ENCODE results near the gene APOE. TPM values are rescaled to one million over a fixed set of nuclear protein-coding genes. Genes with fewer than 3 reads are reported as not detected.
A peak's percentile ranks its signal among the peaks of the same experiment; 100 is the strongest.

The APOE gene
- total and polyA plus RNA-seq, 2 of the 13 experiments (the other 11 are each of a cell fraction or from before 2014, with no cell fraction given), result 1,328 to 1,470 TPM

DNA sequence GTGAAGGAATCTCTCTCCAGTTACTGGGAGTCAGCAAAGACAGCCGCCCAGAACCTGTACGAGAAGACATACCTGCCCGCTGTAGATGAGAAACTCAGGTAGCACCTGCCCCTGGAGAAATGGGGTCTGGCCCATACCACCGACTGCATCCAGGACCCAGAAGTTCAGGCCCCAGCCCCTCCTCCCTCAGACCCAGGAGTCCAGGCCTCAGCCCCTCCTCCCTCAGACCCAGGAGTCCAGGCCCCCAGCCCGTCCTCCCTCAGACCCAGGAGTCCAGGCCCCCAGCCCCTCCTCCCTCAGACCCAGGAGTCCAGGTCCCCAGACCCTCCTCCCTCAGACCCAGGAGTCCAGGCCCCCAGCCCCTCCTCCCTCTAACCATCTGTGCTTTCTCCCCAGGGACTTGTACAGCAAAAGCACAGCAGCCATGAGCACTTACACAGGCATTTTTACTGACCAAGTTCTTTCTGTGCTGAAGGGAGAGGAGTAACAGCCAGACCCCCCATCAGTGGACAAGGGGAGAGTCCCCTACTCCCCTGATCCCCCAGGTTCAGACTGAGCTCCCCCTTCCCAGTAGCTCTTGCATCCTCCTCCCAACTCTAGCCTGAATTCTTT lies 43.3 kb downstream of the APOE start:
- Histone ChIP-seq H3K27me3 (ENCODE audit: control insufficient read depth in 1 of 2, insufficient read depth in 2 of 2, low read length in 2 of 2) (no peaks in the 10 kb centered on the region; a peak in 1 of 5 replicates), H3K4me2 (ENCODE audit: low read depth, low read length) (peak overlapping the region; percentile 87; the same call in 1 of the 2 replicates), H3K9ac (ENCODE audit: insufficient read depth, low read depth, low read length) (no peak overlapping the region), H3K36me3 (replicated peaks in 1 of 2; ENCODE audit: control insufficient read depth in 1 of 2, insufficient read depth in 2 of 2, low read length in 2 of 2) (peaks cover 4 to 7% of the 10 kb centered on the region in 2 experiments), H3K27ac (ENCODE audit: extremely low read length, insufficient read depth, low read length) (peak overlapping the region; percentile 68), H3K79me2 (ENCODE audit: insufficient read depth, low read length) (peaks cover 29% of the 10 kb centered on the region), H4K20me1 (ENCODE audit: insufficient read depth, low read length) (no peaks in the 10 kb centered on the region), H2AFZ (ENCODE audit: low read length) (no peak overlapping the region), H3K4me3 (replicated peaks in 1 of 3; ENCODE audit: insufficient read depth in 1 of 3, low read depth in 2 of 3, low read length in 3 of 3) (no peak overlapping the region), H3K4me1 (ENCODE audit: insufficient read depth, low read length) (peaks cover 81% of the 10 kb centered on the region), H3K9me3 (ENCODE audit: low read length) (no peaks in the 10 kb centered on the region)
- 97% methylated on average over 5 of the region's 5 CpGs for WGBS (ENCODE audit: low lambda C conversion rate)
- BruUV-seq (replicated peaks), result no TSS peak
- ChIA-PET CTCF (ENCODE audit: low intra/inter-chr PET ratio, low total read pairs) (interaction anchor here (1.3 kb wide), 1 partner anchor 38 kb away, joined by 3 read pairs; no protein-coding TSS in a partner anchor), POLR2A (interaction anchor here (1.2 to 7.3 kb wide), 9 partner anchors 10 to 44 kb away, joined by 3 to 119 read pairs (median 18); partner anchors contain the start of genes APOC1 and APOE)
- intact Hi-C loops (cut with micrococcal nuclease; ENCODE audit: unreplicated experiment), result no loop called here
- ATAC-seq, result no peak
- no peak for DNase-seq (ENCODE audit: low spot score)
- TF ChIP-seq ZSCAN22 (CRISPR knock-in tag; IDR thresholded peaks at IDR 0.05) (peak; percentile 93; the same call in 1 of the 2 replicates), PCBP2 (optimal IDR thresholded peaks at IDR 0.05; ENCODE audit: low read depth, low read length, poor library complexity, severe bottlenecking) (no peak)
- FAIRE-seq, result no peak
- in situ Hi-C loops (cut with HindIII; ENCODE audit: extremely low pct_ligation_motif_present, low pct_unique_long_range_greater_than_20kb), result loop anchor here (5.0 kb wide), 1 partner anchor 37 kb away; the partner anchor contains the start of gene APOC1

DNA sequence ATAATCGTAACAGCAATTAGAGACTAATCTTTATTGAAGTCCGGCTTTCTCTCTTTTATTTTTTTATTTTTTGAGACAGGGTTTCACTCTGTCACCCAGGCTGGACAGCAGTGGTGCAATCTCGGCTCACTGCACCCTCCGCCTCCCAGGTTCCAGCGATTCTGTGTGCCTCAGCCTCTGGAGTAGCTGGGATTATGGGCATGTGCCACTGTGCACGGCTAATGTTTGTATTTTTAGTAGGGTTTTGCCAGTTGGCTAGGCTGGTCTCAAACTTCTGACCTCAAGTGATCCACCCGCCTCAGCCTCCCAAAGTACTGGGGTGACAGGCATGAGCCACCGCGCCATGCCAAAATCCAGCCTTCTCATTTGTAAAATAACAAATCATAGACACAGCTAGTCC lies 44.0 kb downstream of the APOE start:
- Histone ChIP-seq H4K20me1 (ENCODE audit: insufficient read depth, low read length) (no peaks in the 10 kb centered on the region), H3K9me3 (ENCODE audit: low read length) (no peaks in the 10 kb centered on the region), H3K4me1 (ENCODE audit: insufficient read depth, low read length) (peaks cover 81% of the 10 kb centered on the region), H3K79me2 (ENCODE audit: insufficient read depth, low read length) (peaks cover 29% of the 10 kb centered on the region), H2AFZ (ENCODE audit: low read length) (no peak overlapping the region), H3K27me3 (ENCODE audit: control insufficient read depth in 1 of 2, insufficient read depth in 2 of 2, low read length in 2 of 2) (no peaks in the 10 kb centered on the region; a peak in 1 of 5 replicates), H3K27ac (ENCODE audit: extremely low read length, insufficient read depth, low read length) (peak overlapping the region; percentile 68), H3K36me3 (replicated peaks in 1 of 2; ENCODE audit: control insufficient read depth in 1 of 2, insufficient read depth in 2 of 2, low read length in 2 of 2) (peaks cover 4 to 7% of the 10 kb centered on the region in 2 experiments), H3K4me2 (ENCODE audit: low read depth, low read length) (no peak overlapping the region), H3K4me3 (replicated peaks in 1 of 3; ENCODE audit: insufficient read depth in 1 of 3, low read depth in 2 of 3, low read length in 3 of 3) (no peak overlapping the region), H3K9ac (ENCODE audit: insufficient read depth, low read depth, low read length) (no peak overlapping the region)
- DNase-seq (ENCODE audit: low spot score) (no peak), FAIRE-seq (no peak), ATAC-seq (no peak)
- BruUV-seq (replicated peaks), result no TSS peak
- CTCF ChIA-PET (ENCODE audit: low intra/inter-chr PET ratio, low total read pairs), result interaction anchor here (1.3 kb wide), 1 partner anchor 38 kb away, joined by 3 read pairs; no protein-coding TSS in a partner anchor
- no peak for TF ChIP-seq ZNF549 (CRISPR knock-in tag; IDR thresholded peaks at IDR 0.05)
- 96% methylated on average over 9 of the region's 9 CpGs for WGBS (ENCODE audit: low lambda C conversion rate)
- in situ Hi-C loops (cut with HindIII; ENCODE audit: extremely low pct_ligation_motif_present, low pct_unique_long_range_greater_than_20kb) (loop anchor here (5.0 kb wide), 1 partner anchor 37 kb away; the partner anchor contains the start of gene APOC1), intact Hi-C loops (cut with micrococcal nuclease; ENCODE audit: unreplicated experiment) (no loop called here)
- POLR2A ChIA-PET, result interaction anchor here (1.2 to 7.3 kb wide), 6 partner anchors 14 to 45 kb away, joined by 7 to 119 read pairs (median 54); partner anchors contain the start of genes APOC1 and APOE

Measured in HepG2 (cell line).